Measurements from ENCODE around the gene L3MBTL4.
"Not testable (repeated sequence)": the region's sequence is repeated elsewhere in the genome, so short reads cannot be mapped to it uniquely, and the experiment has no call there.

L3MBTL4 gene

GRCh38 chr18:6406075-6406909, 8.4 kb downstream of the L3MBTL4 start:
- peak; percentile 29 for DNase-seq (ENCODE audit: low read depth)

GRCh38 chr18:6405237-6406074, 9.3 kb downstream of the L3MBTL4 start:
- DNase-seq (ENCODE audit: low read depth) = no peak

GRCh38 chr18:6404834-6405233, 9.9 kb downstream of the L3MBTL4 start:
- DNase-seq (ENCODE audit: low read depth) = no peak

GRCh38 chr18:6401687-6402086, 13.0 kb downstream of the L3MBTL4 start:
- DNase-seq (ENCODE audit: low read depth) = no peak

- DNase-seq (ENCODE audit: low read depth) = no peak
Measured at GRCh38 chr18:6399776-6400175, 14.9 kb downstream of the L3MBTL4 start.

- DNase-seq (ENCODE audit: low read depth) = no peak
Measured at GRCh38 chr18:6397931-6398566, 16.7 kb downstream of the L3MBTL4 start.

- DNase-seq (ENCODE audit: low read depth) = no peak
Measured at GRCh38 chr18:6396847-6397246, 17.9 kb downstream of the L3MBTL4 start.

GRCh38 chr18:6396276-6396675, 18.4 kb downstream of the L3MBTL4 start:
- no peak for DNase-seq (ENCODE audit: low read depth)

GRCh38 chr18:6389005-6389404, 25.7 kb downstream of the L3MBTL4 start:
- no peak for DNase-seq (ENCODE audit: low read depth)

- DNase-seq (ENCODE audit: low read depth) = no peak
Measured at GRCh38 chr18:6382963-6383362, 31.7 kb downstream of the L3MBTL4 start.

GRCh38 chr18:6377473-6377872, 37.2 kb downstream of the L3MBTL4 start:
- DNase-seq (ENCODE audit: low read depth) = not testable (repeated sequence)

GRCh38 chr18:6376433-6377229, 38.1 kb downstream of the L3MBTL4 start:
- no peak for DNase-seq (ENCODE audit: low read depth)

GRCh38 chr18:6374935-6375529, 39.7 kb downstream of the L3MBTL4 start:
- DNase-seq (ENCODE audit: low read depth) = no peak

GRCh38 chr18:6374340-6374739, 40.4 kb downstream of the L3MBTL4 start:
- no peak for DNase-seq (ENCODE audit: low read depth)

- no peak for DNase-seq (ENCODE audit: low read depth)
Measured at GRCh38 chr18:6373187-6373586, 41.5 kb downstream of the L3MBTL4 start.

GRCh38 chr18:6370886-6371635, 43.6 kb downstream of the L3MBTL4 start:
- no peak for DNase-seq (ENCODE audit: low read depth)

- no peak for DNase-seq (ENCODE audit: low read depth)
Measured at GRCh38 chr18:6370410-6370809, 44.3 kb downstream of the L3MBTL4 start.

GRCh38 chr18:6368017-6368416, 46.7 kb downstream of the L3MBTL4 start:
- DNase-seq (ENCODE audit: low read depth) = no peak

GRCh38 chr18:6367208-6367607, 47.5 kb downstream of the L3MBTL4 start:
- no peak for DNase-seq (ENCODE audit: low read depth)

GRCh38 chr18:6366776-6367175, 47.9 kb downstream of the L3MBTL4 start:
- DNase-seq (ENCODE audit: low read depth) = no peak

GRCh38 chr18:6365385-6365784, 49.3 kb downstream of the L3MBTL4 start:
- no peak for DNase-seq (ENCODE audit: low read depth)
